AG20443 (cell line): Measurements from ENCODE around the gene APBB1.
"Not testable (repeated sequence)": the region's sequence is repeated elsewhere in the genome, so short reads cannot be mapped to it uniquely, and the experiment has no call there.

Experiments
- DNase-seq: peaks from one replicate; pipeline ENCODE4 v3.0.0; 2012; ENCODE audit warnings: low spot score, mixed read lengths

APBB1 gene

DNA sequence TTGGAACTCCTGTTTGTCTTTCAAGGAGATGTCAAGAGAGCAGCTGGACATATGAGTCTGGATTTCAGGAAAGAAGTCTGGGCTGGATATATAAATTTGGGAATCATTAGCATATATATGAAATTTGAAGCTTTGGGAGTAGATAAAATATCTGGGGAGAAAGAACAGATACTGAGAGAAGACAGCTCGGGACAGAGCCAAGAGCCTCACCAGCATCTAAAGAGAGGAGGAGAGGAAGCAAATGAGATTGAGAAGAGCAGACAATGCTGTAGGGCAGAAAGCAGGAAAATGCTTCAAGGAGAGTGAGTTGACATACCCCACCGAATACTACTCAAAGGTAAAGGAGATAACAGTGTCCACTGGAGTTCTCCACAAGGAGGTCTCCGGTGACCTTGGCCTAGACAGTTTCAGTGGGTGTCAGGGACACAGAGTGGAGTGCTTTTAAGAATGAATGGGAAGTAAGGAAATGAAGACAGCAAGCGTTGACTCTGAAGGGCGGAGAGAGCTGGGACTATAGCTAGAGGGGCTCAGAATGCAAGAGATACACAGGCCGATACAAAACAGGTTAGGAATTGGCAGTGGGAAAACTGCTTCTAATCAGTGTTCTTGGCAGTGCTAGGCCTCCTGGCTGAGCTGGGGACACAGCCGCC, 862 bp downstream of the APBB1 start:
- peak; percentile 60 for DNase-seq

DNA sequence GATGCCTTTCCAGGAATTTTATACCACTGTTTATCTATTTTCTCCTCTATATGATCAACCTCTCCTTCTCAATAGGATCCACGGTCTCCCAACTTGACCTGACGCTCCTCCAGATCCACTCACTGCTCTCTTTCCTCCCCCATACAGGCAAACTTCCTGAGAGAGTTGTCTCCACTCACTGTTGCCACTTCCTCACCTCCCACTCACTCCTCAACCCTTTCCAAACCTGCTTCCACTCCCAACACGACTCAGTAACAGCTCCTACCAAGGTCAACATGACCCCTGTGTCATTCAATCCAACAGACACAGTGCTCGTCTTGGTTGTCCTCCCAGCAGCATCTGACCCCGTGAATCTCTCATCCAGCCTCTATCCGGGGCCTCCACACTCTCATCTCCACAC, 3.1 kb downstream of the APBB1 start:
- no peak for DNase-seq

DNA sequence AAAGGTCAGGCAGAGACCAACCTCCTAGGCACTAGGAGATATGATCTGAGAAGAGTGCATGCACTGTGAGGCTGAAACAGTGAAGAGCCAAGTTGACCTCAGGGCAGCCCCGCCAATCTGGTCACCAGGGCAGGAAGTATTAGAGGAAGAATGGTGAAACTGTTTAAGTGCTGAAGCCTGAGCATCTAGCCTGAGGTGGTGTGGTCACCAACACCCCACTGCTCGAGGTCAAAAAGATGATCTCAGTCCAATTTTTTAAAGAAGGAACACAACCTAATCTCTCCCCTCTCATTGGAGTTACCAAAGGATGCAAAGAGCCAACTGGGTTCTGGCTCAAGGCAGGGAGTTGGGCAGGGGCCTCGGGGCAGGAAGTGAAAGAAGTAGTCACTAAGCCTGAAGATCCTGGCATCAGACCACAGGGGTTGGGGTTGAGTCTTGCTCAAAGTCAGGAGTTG, 4.0 kb downstream of the APBB1 start:
- no peak for DNase-seq

GRCh38 chr11:6413791-6414201, 5.1 kb downstream of the APBB1 start:
- DNase-seq: peak; percentile 41

DNA sequence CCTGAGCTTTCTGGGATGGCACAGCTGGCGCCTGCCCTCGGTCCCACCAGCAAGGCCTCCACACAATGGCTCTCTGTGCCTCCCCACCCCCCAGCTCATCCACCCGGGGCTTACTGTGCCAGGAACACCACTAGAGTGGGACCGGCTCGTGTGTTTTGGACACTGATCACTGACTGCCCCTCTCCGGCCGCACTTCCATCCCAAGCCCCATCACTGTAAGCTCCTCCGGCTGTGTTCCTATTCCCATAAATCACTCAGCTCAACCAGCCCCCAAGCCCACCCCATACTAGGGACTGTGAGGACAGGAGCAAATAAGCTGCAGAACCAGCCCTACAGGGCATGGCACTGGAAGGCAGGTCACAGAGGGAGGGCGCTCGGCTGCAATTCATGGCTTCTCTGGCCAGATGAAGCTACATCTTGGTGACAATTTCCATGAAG, 7.3 kb downstream of the APBB1 start:
- no peak for DNase-seq

- DNase-seq: no peak
Measured at GRCh38 chr11:6410695-6411430, 8.0 kb downstream of the APBB1 start.

DNA sequence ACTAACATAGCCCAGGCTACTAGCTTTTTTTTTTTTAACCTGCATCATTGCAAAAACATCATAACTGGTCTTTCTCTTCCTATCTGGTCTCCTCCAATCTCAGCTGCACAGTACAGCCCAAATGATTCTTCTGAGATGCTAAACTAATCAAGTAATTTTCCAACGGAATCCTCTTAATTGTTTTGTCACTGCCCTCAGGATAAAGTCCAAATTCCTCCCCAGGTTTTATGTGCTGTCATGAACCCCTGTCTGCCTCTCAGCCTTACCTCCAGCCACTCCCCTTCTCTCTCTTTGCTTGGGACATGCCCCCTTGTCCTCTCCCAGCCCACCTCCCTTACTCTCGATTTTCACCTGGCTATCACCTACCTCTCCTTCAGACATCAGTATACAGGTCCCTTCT, 12.5 kb downstream of the APBB1 start:
- no peak for DNase-seq

DNA sequence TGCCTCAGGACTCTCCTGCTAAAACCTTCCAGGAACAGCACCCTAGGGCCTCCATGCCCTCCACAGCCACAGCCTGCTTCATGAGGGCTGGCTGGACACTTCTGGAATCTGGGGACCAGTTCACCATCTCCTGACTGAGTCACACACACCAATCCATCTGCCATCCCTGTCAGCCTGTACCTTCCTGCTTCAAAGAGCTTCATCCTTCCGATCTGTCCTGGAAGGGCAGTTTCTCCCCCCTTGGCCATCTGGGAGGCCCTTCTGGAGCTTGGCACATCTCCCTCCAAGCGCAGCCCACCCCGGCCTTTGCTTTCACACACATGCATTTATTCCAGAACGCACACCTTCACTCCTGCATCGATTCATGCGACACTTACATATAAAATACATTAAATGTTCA, 13.0 kb downstream of the APBB1 start:
- DNase-seq: no peak

- no peak for DNase-seq
Measured at GRCh38 chr11:6405052-6405667, 13.7 kb downstream of the APBB1 start.

- DNase-seq: peak; percentile 50
Measured at GRCh38 chr11:6404342-6405051, 14.4 kb downstream of the APBB1 start.

GRCh38 chr11:6403539-6403938, 15.4 kb downstream of the APBB1 start:
- DNase-seq: no peak

DNA sequence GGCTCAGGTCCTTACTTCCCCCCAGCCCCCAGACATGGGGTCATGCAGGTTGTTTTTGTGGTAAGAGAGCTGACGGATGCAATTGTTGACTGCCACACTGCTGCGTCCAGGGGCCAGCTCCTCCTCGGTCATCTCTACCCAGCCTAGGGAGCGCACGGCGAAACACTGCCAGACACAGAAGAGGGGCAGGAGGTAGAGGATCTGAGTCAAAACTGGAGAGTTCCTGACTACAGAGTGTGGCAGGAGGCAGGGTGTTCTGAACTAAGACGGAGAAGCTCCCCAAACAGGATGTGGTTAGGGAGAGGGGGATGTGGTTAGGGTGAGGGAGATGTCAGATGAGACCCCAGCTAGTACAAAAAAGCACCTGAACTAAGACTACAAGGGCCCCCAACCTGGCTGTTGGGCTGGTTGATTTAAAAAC, 16.3 kb downstream of the APBB1 start:
- no peak for DNase-seq

DNA sequence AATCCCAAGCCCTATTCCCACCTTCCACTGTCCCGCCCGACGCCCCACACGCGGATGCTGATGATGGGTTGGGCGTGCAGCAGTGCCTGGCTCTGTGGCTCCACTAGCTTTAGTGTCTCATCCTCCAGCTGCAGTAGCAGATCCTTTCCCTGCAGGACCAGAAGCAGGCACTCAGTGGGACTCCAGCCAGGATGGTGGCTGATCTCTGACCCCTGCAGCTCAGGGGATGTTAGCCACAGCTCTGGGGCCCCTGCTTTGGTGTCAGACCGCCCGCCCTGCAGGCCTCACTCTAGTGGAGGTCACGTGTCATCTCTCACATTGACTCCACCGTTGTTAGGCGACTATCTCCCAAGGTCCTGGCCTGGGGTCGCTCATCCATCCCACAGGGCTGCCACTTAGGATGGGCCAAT, 16.8 kb downstream of the APBB1 start:
- no peak for DNase-seq

- DNase-seq: no peak
Measured at GRCh38 chr11:6401464-6401863, 17.4 kb downstream of the APBB1 start.

- no peak for DNase-seq
Measured at GRCh38 chr11:6400431-6401345, 18.2 kb downstream of the APBB1 start.

GRCh38 chr11:6397636-6398035, 21.3 kb downstream of the APBB1 start:
- peak; percentile 72 for DNase-seq

DNA sequence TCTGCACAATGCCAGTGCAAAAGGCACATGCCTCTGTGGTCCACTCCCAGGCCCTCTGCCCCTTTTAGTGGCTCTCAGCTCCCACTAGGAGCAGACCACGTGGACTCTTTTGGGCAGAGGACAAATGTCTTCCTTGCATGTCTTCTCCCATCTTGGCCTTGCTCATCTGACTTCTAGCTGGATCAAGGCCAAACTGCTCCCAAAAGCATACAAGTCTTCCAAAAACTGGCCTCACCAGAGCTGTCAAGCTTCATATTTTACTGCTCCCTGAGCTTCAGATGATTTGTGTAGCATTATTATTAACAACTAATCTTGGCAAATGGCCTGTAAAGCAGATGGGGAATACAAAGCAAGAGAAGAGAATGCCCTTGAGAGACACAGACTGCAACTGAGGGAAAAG, 21.7 kb downstream of the APBB1 start:
- DNase-seq: peak; percentile 32

DNA sequence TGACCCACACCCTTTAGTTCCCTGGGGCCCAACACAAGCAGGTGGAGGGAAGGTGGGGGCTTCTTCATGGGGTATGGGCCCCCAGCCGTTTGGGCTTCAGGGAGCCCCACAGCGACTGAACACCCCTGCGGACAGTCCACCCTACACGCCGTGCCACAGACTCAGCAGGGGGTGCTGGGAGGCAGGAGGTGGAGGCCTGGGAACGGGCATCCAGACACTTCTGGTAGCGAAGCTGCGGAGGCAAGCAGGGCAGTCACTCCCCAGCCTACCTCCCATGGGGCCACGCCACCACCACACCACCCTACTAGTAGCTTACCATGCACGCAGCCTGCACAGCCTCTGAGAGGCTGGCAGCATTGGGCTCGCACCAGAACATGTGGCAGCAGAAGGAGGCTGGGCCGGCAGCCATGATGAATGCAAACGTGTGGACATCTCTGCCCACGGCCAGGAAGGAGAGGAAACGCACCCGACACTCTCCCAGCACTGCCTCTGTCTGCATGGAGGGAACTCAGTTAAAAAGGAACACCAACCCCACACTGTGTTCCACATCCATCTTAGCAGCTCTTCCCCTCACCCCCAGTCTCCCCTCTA, 23.3 kb downstream of the APBB1 start:
- no peak for DNase-seq

GRCh38 chr11:6393989-6394670, 24.8 kb downstream of the APBB1 start:
- no peak for DNase-seq

- DNase-seq: not testable (repeated sequence)
Measured at GRCh38 chr11:6392251-6392650, 26.6 kb downstream of the APBB1 start.
